Measurements from ENCODE around the gene ZNF74.

DNA sequence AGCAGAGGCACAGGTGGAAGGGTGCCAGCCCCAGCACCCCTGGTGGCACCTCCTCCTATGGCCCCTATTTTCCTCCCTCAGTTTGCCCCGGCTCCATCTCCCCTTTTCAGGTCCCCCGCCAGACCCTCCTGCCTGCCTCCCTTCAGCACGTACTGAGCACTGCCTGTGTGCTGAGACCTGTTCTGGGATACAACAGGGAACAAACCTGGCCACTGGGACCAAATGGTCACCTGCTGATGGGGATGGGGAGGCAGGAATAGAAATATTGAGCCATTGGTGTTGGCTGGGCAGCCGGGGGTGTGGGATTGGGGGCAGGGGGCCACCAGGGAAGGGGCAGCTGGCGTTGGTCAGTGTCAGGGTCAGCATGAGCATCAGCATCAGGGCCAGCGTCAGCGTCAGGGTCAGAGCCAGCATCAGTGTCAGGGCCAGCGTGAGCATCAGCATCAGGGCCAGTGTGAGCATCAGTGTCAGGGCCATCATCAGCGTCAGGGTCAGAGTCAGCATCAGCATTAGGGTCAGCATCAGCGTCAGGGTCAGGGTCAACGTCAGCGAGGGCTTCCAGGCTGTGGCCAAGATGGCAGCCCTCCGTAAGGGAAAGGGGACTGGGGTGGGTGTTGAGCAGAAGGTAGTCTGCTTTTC, 7.5 kb downstream of the ZNF74 start:
- TF ChIP-seq CTCF (IDR thresholded peaks at IDR 0.05 in 4 of 5, conservative IDR thresholded peaks at IDR 0.05 in 1 of 5) = no peak
- no peak for TF ChIP-seq POLR2A (IDR thresholded peaks at IDR 0.05)
